RWPE2 (cell line): ENCODE results near the gene C16orf90.

Experiments used
- ATAC-seq: fragments of 200-7000 bp; cut with Tn5 transposase; 3 replicates; pipeline ENCODE4 v1.9.1; 2021; ENCODE audit warnings: low read depth
- DNase-seq: peaks from one replicate; pipeline ENCODE4 v3.0.0-alpha.2; 2020; ENCODE audit warnings: low spot score
- H3K27ac ChIP-seq: fragments of 450-650 bp; 2 replicates; pipeline ENCODE4 v1.5.1; 2017; ENCODE audit warnings: mild to moderate bottlenecking; ENCODE audit not compliant: poor library complexity, severe bottlenecking
- H3K27me3 ChIP-seq: fragments of 250-450 bp; sonication (Bioruptor Pico); 2 replicates; pipeline ENCODE4 v1.5.1; 2021; ENCODE audit warnings: mild to moderate bottlenecking, moderate library complexity; ENCODE audit not compliant: insufficient read depth, poor library complexity, severe bottlenecking
- H3K36me3 ChIP-seq: fragments of 250-450 bp; sonication (Bioruptor Pico); 2 replicates; pipeline ENCODE4 v1.5.1; 2020; ENCODE audit warnings: low read depth, mild to moderate bottlenecking, moderate library complexity
- H3K4me1 ChIP-seq: fragments of 250-450 bp; sonication (Bioruptor Pico); 2 replicates; pipeline ENCODE4 v1.5.1; 2021; ENCODE audit warnings: mild to moderate bottlenecking, moderate library complexity; ENCODE audit not compliant: insufficient read depth, poor library complexity, severe bottlenecking
- H3K4me3 ChIP-seq: fragments of 250-450 bp; sonication (Bioruptor Pico); 2 replicates; pipeline ENCODE4 v1.5.1; 2021; ENCODE audit warnings: mild to moderate bottlenecking, moderate library complexity; ENCODE audit not compliant: severe bottlenecking
- H3K9me3 ChIP-seq: fragments of 250-450 bp; sonication (Bioruptor Pico); 2 replicates; pipeline ENCODE4 v1.5.1; 2021; ENCODE audit warnings: mild to moderate bottlenecking, moderate library complexity; ENCODE audit not compliant: severe bottlenecking
- CTCF ChIP-seq: fragments of 450-650 bp; IDR thresholded peaks from one replicate; pipeline ENCODE4 v1.5.1; 2017; ENCODE audit warnings: mild to moderate bottlenecking, moderate library complexity; ENCODE audit not compliant: poor library complexity, severe bottlenecking

The C16orf90 gene

GRCh38 chr16:3471518-3472176 is 23.6 kb downstream of the C16orf90 start:
- no peak for ATAC-seq
- H3K27me3 ChIP-seq, result no peaks in the 10 kb centered on the region
- no peak for DNase-seq
- no peaks in the 10 kb centered on the region for H3K9me3 ChIP-seq
- H3K4me3 ChIP-seq, result no peak overlapping the region
- no peak for TF ChIP-seq CTCF
- H3K4me1 ChIP-seq, result no peaks in the 10 kb centered on the region
- H3K36me3 ChIP-seq, result peaks cover 12% of the 10 kb centered on the region; the same call in 1 of the 2 replicates
- no peak overlapping the region for H3K27ac ChIP-seq

GRCh38 chr16:3470723-3471122 is 24.6 kb downstream of the C16orf90 start:
- no peak overlapping the region for H3K4me3 ChIP-seq
- no peaks in the 10 kb centered on the region for H3K27me3 ChIP-seq
- H3K36me3 ChIP-seq, result peaks cover 9% of the 10 kb centered on the region; the same call in 1 of the 2 replicates
- ATAC-seq (no peak), DNase-seq (no peak)
- no peaks in the 10 kb centered on the region for H3K4me1 ChIP-seq
- TF ChIP-seq CTCF, result no peak
- no peak overlapping the region for H3K27ac ChIP-seq
- H3K9me3 ChIP-seq, result no peaks in the 10 kb centered on the region

- Histone ChIP-seq H3K27ac (no peak overlapping the region), H3K36me3 (peaks cover 6% of the 10 kb centered on the region; the same call in 1 of the 2 replicates), H3K27me3 (no peaks in the 10 kb centered on the region), H3K4me3 (no peak overlapping the region), H3K9me3 (no peaks in the 10 kb centered on the region), H3K4me1 (no peaks in the 10 kb centered on the region)
- ATAC-seq (no peak; the same call in 2 of the 3 replicates), DNase-seq (no peak)
- TF ChIP-seq CTCF, result no peak
These were observed 25.6 kb downstream of the C16orf90 start for GRCh38 chr16:3469736-3470135.

- no peaks in the 10 kb centered on the region for H3K4me1 ChIP-seq
- H3K27me3 ChIP-seq, result no peaks in the 10 kb centered on the region
- H3K36me3 ChIP-seq, result peaks cover 4% of the 10 kb centered on the region; the same call in 1 of the 2 replicates
- H3K9me3 ChIP-seq, result no peaks in the 10 kb centered on the region
- DNase-seq (no peak), ATAC-seq (no peak)
- H3K27ac ChIP-seq, result no peak overlapping the region
- H3K4me3 ChIP-seq, result no peak overlapping the region
- TF ChIP-seq CTCF, result no peak
These were observed 26.8 kb downstream of the C16orf90 start for GRCh38 chr16:3468501-3468900.

- no peak overlapping the region for H3K4me3 ChIP-seq
- no peak for DNase-seq
- TF ChIP-seq CTCF, result no peak
- H3K9me3 ChIP-seq, result no peaks in the 10 kb centered on the region
- H3K27me3 ChIP-seq, result no peaks in the 10 kb centered on the region
- H3K27ac ChIP-seq, result no peak overlapping the region
- peaks cover under 1% of the 10 kb centered on the region for H3K36me3 ChIP-seq
- H3K4me1 ChIP-seq, result no peaks in the 10 kb centered on the region
- peak; percentile 67 for ATAC-seq
These were observed 27.4 kb downstream of the C16orf90 start for GRCh38 chr16:3467921-3468320.
